Astrocyte of the spinal cord (primary cell): ENCODE data around the gene PPP3CA.
"Not testable (repeated sequence)": the region's sequence is repeated elsewhere in the genome, so short reads cannot be mapped to it uniquely, and the experiment has no call there.

Source experiments
- DNase-seq: peaks from one replicate; pipeline ENCODE4 v3.0.0; 2011; ENCODE audit warnings: low read depth, low spot score
- H3K4me3 ChIP-seq: 2 replicates; pipeline ENCODE4 v1.5.1; 2011; ENCODE audit warnings: low read depth, mild to moderate bottlenecking, low read length, moderate library complexity
- in situ Hi-C: cut with HindIII; loops from 2 replicates; pipeline ENCODE4 v1.10.0; 2017; ENCODE audit warnings: low sequenced_read_pairs
- TF ChIP-seq, protein P1 (sequence below): IDR thresholded peaks from 2 replicates; pipeline ENCODE4 v1.5.1; 2012; ENCODE audit warnings: low read depth, mild to moderate bottlenecking, low read length, inconsistent platforms

Gene PPP3CA

DNA sequence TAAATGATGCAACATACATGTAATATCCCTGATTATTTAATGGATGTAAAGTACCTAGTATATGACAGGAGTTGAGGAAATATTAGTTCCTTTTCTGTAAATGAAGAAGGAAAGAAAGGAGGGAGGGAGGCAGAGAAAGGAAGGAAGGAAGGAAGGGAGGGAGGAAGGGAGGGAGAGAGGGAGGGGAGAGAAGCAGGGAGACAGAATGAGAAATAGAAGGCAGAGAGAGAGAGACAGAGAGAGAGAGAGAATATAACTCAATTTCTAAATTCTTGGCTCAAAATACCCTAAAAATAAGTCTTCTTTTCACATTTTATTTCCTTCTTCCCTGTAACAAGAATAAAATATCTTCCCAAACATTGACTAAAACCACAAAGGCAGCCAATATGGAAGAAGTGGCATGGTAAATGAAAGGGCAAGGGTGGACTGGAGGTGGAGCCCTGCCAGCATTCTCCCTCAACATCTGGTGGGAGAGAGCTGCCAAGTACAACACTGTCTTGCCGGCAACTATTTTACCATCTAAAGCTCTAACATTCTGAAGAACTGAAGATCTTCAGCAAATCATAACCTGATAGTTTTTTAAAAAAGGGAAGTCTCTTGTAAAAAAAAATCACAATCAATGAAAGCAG is 245.1 kb downstream of the PPP3CA start:
- H3K4me3 ChIP-seq = no peak overlapping the region
- in situ Hi-C loops = no loop called here
- DNase-seq = peak; percentile 95
- TF ChIP-seq, protein P1, sequence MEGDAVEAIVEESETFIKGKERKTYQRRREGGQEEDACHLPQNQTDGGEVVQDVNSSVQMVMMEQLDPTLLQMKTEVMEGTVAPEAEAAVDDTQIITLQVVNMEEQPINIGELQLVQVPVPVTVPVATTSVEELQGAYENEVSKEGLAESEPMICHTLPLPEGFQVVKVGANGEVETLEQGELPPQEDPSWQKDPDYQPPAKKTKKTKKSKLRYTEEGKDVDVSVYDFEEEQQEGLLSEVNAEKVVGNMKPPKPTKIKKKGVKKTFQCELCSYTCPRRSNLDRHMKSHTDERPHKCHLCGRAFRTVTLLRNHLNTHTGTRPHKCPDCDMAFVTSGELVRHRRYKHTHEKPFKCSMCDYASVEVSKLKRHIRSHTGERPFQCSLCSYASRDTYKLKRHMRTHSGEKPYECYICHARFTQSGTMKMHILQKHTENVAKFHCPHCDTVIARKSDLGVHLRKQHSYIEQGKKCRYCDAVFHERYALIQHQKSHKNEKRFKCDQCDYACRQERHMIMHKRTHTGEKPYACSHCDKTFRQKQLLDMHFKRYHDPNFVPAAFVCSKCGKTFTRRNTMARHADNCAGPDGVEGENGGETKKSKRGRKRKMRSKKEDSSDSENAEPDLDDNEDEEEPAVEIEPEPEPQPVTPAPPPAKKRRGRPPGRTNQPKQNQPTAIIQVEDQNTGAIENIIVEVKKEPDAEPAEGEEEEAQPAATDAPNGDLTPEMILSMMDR = no peak

GRCh38 chr4:101101072-101101471 is 246.3 kb downstream of the PPP3CA start:
- in situ Hi-C loops = no loop called here
- no peak for DNase-seq
- TF ChIP-seq, protein P1 = no peak
- no peak overlapping the region for H3K4me3 ChIP-seq

- in situ Hi-C loops = no loop called here
- no peak for DNase-seq
- TF ChIP-seq, protein P1 = no peak
- no peak overlapping the region for H3K4me3 ChIP-seq
Observed at GRCh38 chr4:101098666-101099400, 248.5 kb downstream of the PPP3CA start.

DNA sequence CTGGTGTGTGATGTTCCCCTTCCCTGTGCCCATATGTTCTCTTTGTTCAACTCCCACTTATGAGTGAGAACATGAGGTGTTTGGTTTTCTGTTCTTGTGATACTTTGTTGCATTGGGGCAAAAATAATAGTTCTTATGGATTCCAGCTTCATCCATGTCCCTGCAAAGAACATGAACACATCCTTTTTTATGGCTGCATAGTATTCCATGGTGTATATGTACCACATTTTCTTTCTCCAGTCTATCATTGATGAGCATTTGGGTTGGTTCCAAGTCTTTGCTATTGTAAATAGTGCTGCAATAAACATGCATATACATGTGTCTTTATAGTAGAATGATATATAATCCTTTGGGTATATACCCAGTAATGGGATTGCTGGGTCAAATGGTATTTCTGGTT is 254.7 kb downstream of the PPP3CA start:
- H3K4me3 ChIP-seq, in situ Hi-C loops, DNase-seq: not testable (repeated sequence)

- TF ChIP-seq, protein P1 = no peak
- in situ Hi-C loops = no loop called here
- no peak for DNase-seq
- no peak overlapping the region for H3K4me3 ChIP-seq
Observed at GRCh38 chr4:101089168-101089567, 258.2 kb downstream of the PPP3CA start.

GRCh38 chr4:101086801-101087586 is 260.3 kb downstream of the PPP3CA start:
- in situ Hi-C loops = no loop called here
- TF ChIP-seq, protein P1 = peak; percentile 26
- DNase-seq = no peak
- no peak overlapping the region for H3K4me3 ChIP-seq

GRCh38 chr4:101083131-101083530 is 264.2 kb downstream of the PPP3CA start:
- no peak for DNase-seq
- in situ Hi-C loops = no loop called here
- TF ChIP-seq, protein P1 = no peak
- no peak overlapping the region for H3K4me3 ChIP-seq
